A673 (cell line): Measurements from ENCODE around the gene CLEC4F.

ENCODE experiments used
- CTCF ChIP-seq: fragments of 300-800, 200-600 bp; sonication (generic); conservative IDR thresholded peaks from 2 replicates; pipeline ENCODE4 v1.5.1; 2017; ENCODE audit warnings: low read depth, mild to moderate bottlenecking, antibody characterized with exemption, low read length, moderate library complexity, mixed read lengths
- EZH2 ChIP-seq: fragments of 200-600 bp; sonication (generic); IDR thresholded peaks from 2 replicates; pipeline ENCODE4 v1.6.1; 2017; ENCODE audit warnings: borderline replicate concordance, low read depth, mild to moderate bottlenecking, mixed read lengths, antibody characterized with exemption, low read length; ENCODE audit not compliant: poor library complexity, severe bottlenecking

- TF ChIP-seq CTCF, result no peak
- no peak for TF ChIP-seq EZH2
Observed at GRCh38 chr2:70759446-70759845, 61.0 kb downstream of the CLEC4F start.
